ENCODE results near the gene SART3.

DNA sequence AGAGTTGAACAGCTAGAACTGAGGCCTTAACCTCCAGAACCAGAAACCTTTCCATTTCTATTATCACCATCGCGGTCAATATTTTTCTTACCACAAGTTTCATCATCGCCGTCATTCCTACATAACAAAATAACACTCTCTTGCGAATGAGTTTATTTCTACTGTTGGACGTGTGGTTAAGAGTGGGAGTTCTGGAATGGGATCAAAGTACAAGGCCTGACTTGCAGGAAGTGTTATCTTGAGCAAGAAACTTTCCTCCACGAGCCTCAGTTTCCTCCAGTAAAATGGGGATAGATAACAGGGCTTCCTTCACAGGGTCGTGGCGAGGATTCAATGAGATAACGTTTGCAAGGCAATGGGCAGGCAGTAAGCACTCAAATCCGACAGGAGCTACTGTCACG, 652 bp downstream of the SART3 start:
- TF ChIP-seq, protein P1, sequence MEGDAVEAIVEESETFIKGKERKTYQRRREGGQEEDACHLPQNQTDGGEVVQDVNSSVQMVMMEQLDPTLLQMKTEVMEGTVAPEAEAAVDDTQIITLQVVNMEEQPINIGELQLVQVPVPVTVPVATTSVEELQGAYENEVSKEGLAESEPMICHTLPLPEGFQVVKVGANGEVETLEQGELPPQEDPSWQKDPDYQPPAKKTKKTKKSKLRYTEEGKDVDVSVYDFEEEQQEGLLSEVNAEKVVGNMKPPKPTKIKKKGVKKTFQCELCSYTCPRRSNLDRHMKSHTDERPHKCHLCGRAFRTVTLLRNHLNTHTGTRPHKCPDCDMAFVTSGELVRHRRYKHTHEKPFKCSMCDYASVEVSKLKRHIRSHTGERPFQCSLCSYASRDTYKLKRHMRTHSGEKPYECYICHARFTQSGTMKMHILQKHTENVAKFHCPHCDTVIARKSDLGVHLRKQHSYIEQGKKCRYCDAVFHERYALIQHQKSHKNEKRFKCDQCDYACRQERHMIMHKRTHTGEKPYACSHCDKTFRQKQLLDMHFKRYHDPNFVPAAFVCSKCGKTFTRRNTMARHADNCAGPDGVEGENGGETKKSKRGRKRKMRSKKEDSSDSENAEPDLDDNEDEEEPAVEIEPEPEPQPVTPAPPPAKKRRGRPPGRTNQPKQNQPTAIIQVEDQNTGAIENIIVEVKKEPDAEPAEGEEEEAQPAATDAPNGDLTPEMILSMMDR (IDR thresholded peaks at IDR 0.05 in 8 of 11, conservative IDR thresholded peaks at IDR 0.05 in 3 of 11): no peak
- TF ChIP-seq POLR2AphosphoS5 (IDR thresholded peaks at IDR 0.05) (no peak), POLR2A (IDR thresholded peaks at IDR 0.05) (no peak)
